HepG2 (cell line): ENCODE measurements around the gene CPNE4. TPM values are rescaled to one million over a fixed set of nuclear protein-coding genes. Genes with fewer than 3 reads are reported as not detected.

Source experiments
- HNF1A ChIP-seq, 2 experiments: sonication (generic) in 1 of 2; formaldehyde crosslinking in 1 of 2; IDR thresholded peaks; 2 replicates each; pipeline versions ENCODE4 v1.4.0 to v1.6.1; 2016 to 2020; ENCODE audit warnings: borderline replicate concordance in 1 of 2, low read depth in 1 of 2, mild to moderate bottlenecking in 1 of 2, missing genetic modification reagents in 1 of 2
- ISL2 ChIP-seq: sonication (generic); formaldehyde crosslinking; IDR thresholded peaks from 2 replicates; pipeline ENCODE4 v1.5.0; 2020; ENCODE audit warnings: missing genetic modification reagents
- NCOR1 ChIP-seq: fragments of 200-600 bp; sonication (generic); IDR thresholded peaks from 2 replicates; pipeline ENCODE4 v1.7.0; 2017; ENCODE audit warnings: antibody characterized with exemption, low read length, borderline replicate concordance
- SOX13 ChIP-seq, 3 experiments: fragments of 450-650 bp in 1 of 3; sonication (generic) in 1 of 3; formaldehyde crosslinking in 1 of 3; IDR thresholded peaks in 2 of 3; conservative IDR thresholded peaks in 1 of 3; 2 replicates each; pipeline versions ENCODE4 v1.5.0 to v1.6.1; 2016 to 2020; ENCODE audit warnings: antibody characterized with exemption in 1 of 3, mild to moderate bottlenecking in 1 of 3, missing compliant biosample characterization in 1 of 3, missing genetic modification reagents in 1 of 3, moderate library complexity in 1 of 3
- STAT5B ChIP-seq: sonication (generic); formaldehyde crosslinking; IDR thresholded peaks from 2 replicates; pipeline ENCODE4 v1.4.0; 2020; ENCODE audit warnings: missing genetic modification reagents
- TEAD2 ChIP-seq: sonication (generic); formaldehyde crosslinking; IDR thresholded peaks from 2 replicates; pipeline ENCODE4 v1.9.0; 2021; ENCODE audit warnings: missing genetic modification reagents
- THYN1 ChIP-seq: sonication (generic); formaldehyde crosslinking; IDR thresholded peaks from 2 replicates; pipeline ENCODE4 v1.8.1; 2023; ENCODE audit warnings: low read depth, mild to moderate bottlenecking, moderate library complexity, missing genetic modification reagents, borderline replicate concordance
- TP53 ChIP-seq: sonication (generic); formaldehyde crosslinking; conservative IDR thresholded peaks from 2 replicates; pipeline ENCODE4 v1.4.0; 2020; ENCODE audit warnings: missing genetic modification reagents
- YY1 ChIP-seq: IDR thresholded peaks from 2 replicates; pipeline ENCODE4 v1.6.1; 2011; ENCODE audit warnings: low read length, low read depth, moderate library complexity, mild to moderate bottlenecking; ENCODE audit not compliant: insufficient read depth, insufficient replicate concordance
- ZNF276 ChIP-seq: sonication (generic); formaldehyde crosslinking; IDR thresholded peaks from 2 replicates; pipeline ENCODE4 v1.4.0; 2020; ENCODE audit warnings: mild to moderate bottlenecking, low read depth, missing genetic modification reagents
- ZNF687 ChIP-seq: sonication (generic); formaldehyde crosslinking; IDR thresholded peaks from 2 replicates; pipeline ENCODE4 v1.5.1; 2020; ENCODE audit warnings: mild to moderate bottlenecking, missing genetic modification reagents, moderate library complexity
- ZSCAN21 ChIP-seq: sonication (generic); formaldehyde crosslinking; IDR thresholded peaks from 2 replicates; pipeline ENCODE4 v1.8.0; 2022; ENCODE audit warnings: mild to moderate bottlenecking, missing genetic modification reagents, moderate library complexity, borderline replicate concordance
- polyA plus RNA-seq, 8 experiments: library from polyadenylated mRNA; depleted of rRNA in 3 of 8; stranded (reverse) in 7 of 8; unstranded in 1 of 8; fragments of >200 nt; fragmentation: Illumina TruSeq in 4 of 8; extraction: Trizol in 4 of 8; gene quantifications; 2 replicates each; pipeline versions ENCODE4 v1.2.1 to v1.2.3, GENCODE V29; 2011 to 2016; ENCODE audit warnings: low read depth in 4 of 8, missing spikeins in 1 of 8, mixed read lengths in 1 of 8; ENCODE audit not compliant: insufficient read depth in 1 of 8
- total RNA-seq, 5 experiments: library from RNA; depleted of rRNA; stranded (reverse); fragments of >200 nt; fragmentation: Illumina TruSeq; extraction: Trizol; gene quantifications; 2 replicates each; pipeline ENCODE4 v1.2.3, GENCODE V29; 2016; ENCODE audit warnings: low read depth in 1 of 5

The CPNE4 gene
- total and polyA plus RNA-seq, 2 of the 13 experiments (the other 11 are each of a cell fraction or from before 2014, with no cell fraction given), result not detected

GRCh38 chr3:131731709-131732108 lies 303.1 kb downstream of the CPNE4 start (continued):
- TF ChIP-seq ZSCAN21 (CRISPR knock-in tag) (no peak), ISL2 (no peak), THYN1 (CRISPR knock-in tag) (no peak), YY1 (no peak), NCOR1 (no peak), TP53 (CRISPR knock-in tag) (no peak), HNF1A (IDR thresholded peaks at IDR 0.05; ENCODE audit: low read depth) (no peak), HNF1A (CRISPR knock-in tag; IDR thresholded peaks at IDR 0.05; ENCODE audit: borderline replicate concordance) (no peak), ZNF276 (no peak), TEAD2 (CRISPR knock-in tag) (no peak), STAT5B (CRISPR knock-in tag) (no peak), ZNF687 (no peak), SOX13 (IDR thresholded peaks at IDR 0.05) (no peak), SOX13 (CRISPR knock-in tag; conservative IDR thresholded peaks at IDR 0.05 in 1 of 2, IDR thresholded peaks at IDR 0.05 in 1 of 2) (no peak)
